Breast epithelium (tissue), 4 donors: ENCODE data around the gene TECR. TPM values are rescaled to one million over a fixed set of nuclear protein-coding genes. Genes with fewer than 3 reads are reported as not detected.

Experiments used
- DNase-seq, 2 donors: peaks; one replicate each; pipeline ENCODE4 v3.0.0-alpha.2; 2019; ENCODE audit warnings: low spot score in 2 of 2
- H3K27ac ChIP-seq, 2 donors: fragments of 200-600 bp; sonication (generic) in 1 of 2; one replicate each; pipeline ENCODE4 v1.5.1; 2016 to 2019; ENCODE audit warnings: mild to moderate bottlenecking in 1 of 2
- H3K27me3 ChIP-seq, 2 donors: fragments of 200-600 bp; sonication (generic) in 1 of 2; one replicate each; pipeline versions ENCODE4 v1.5.1 to v1.6.0; 2017 to 2019; ENCODE audit warnings: control low read depth in 1 of 2, mild to moderate bottlenecking in 1 of 2
- H3K36me3 ChIP-seq: fragments of 200-600 bp; one replicate; pipeline ENCODE4 v1.5.1; 2019
- H3K4me1 ChIP-seq, 2 donors: fragments of 200-600 bp; sonication (generic); one replicate each; pipeline ENCODE4 v1.5.1; 2016 to 2019; ENCODE audit warnings: control low read depth in 1 of 2
- H3K4me3 ChIP-seq, 3 donors: fragments of 200-600 bp; sonication (generic); 1 replicate in 2 of 3; 2 replicates in 1 of 3; pipeline ENCODE4 v1.5.1; 2016 to 2019; ENCODE audit warnings: mild to moderate bottlenecking in 3 of 3, moderate library complexity in 2 of 3
- H3K9me3 ChIP-seq, 2 donors: fragments of 200-600 bp; sonication (generic) in 1 of 2; one replicate each; pipeline ENCODE4 v1.5.1; 2016 to 2019; ENCODE audit warnings: control low read depth in 1 of 2
- POLR2A ChIP-seq: fragments of 450-650 bp; IDR thresholded peaks from one replicate; pipeline ENCODE4 v1.6.1; 2016; ENCODE audit warnings: antibody characterized with exemption, mild to moderate bottlenecking, moderate library complexity
- POLR2AphosphoS5 ChIP-seq, 3 donors: sonication (generic); formaldehyde crosslinking; IDR thresholded peaks; one replicate each; pipeline ENCODE4 v1.6.1; 2017; ENCODE audit warnings: antibody characterized with exemption in 3 of 3
- intact Hi-C: fragments of 100-400 bp; cut with DNase I; formaldehyde crosslinking; loops from one replicate; pipeline ENCODE4 v1.15.1; 2023; ENCODE audit warnings: low total_unique reads
- total RNA-seq, 3 donors: library from RNA; depleted of rRNA; stranded (reverse); fragments of >200 nt; gene quantifications; one replicate each; pipeline ENCODE4 v1.1.0, GENCODE V29; 2016
- TF ChIP-seq, protein P1 (sequence below), 3 donors: fragments of 450-650 bp; IDR thresholded peaks; one replicate each; pipeline ENCODE4 v1.5.1; 2016 to 2017; ENCODE audit warnings: antibody characterized with exemption in 3 of 3, mild to moderate bottlenecking in 3 of 3, moderate library complexity in 3 of 3

The TECR gene
- total RNA-seq, 3 donors from 2014 or later: 36.1 to 66.9 (median 43.4) TPM

DNA sequence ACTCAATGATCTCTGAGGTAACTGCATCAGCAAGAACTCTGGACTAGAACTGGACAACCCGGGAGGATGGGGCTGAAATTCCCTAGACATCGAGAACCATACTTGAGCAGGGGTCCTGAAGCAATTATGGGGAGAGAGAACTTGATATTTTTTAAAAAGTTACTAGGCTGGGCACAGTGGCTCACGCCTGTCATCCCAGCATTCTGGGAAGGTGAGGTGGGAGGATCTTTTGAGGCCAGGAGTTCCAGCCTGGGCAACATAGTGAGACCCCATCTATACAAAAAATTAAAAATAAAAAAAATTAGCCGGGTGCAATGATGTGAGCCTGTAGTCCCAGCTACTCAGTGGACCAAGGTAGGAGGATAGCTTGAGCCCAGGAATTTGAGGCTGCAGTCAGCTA is 8.9 kb upstream of the TECR start:
- H3K36me3 ChIP-seq: peaks cover 3% of the 10 kb centered on the region
- H3K9me3 ChIP-seq: no peaks in the 10 kb centered on the region
- intact Hi-C loops: no loop called here
- no peak overlapping the region for H3K4me3 ChIP-seq
- TF ChIP-seq POLR2AphosphoS5 (IDR thresholded peaks at IDR 0.05) (no peak), POLR2A (no peak)
- TF ChIP-seq, protein P1, sequence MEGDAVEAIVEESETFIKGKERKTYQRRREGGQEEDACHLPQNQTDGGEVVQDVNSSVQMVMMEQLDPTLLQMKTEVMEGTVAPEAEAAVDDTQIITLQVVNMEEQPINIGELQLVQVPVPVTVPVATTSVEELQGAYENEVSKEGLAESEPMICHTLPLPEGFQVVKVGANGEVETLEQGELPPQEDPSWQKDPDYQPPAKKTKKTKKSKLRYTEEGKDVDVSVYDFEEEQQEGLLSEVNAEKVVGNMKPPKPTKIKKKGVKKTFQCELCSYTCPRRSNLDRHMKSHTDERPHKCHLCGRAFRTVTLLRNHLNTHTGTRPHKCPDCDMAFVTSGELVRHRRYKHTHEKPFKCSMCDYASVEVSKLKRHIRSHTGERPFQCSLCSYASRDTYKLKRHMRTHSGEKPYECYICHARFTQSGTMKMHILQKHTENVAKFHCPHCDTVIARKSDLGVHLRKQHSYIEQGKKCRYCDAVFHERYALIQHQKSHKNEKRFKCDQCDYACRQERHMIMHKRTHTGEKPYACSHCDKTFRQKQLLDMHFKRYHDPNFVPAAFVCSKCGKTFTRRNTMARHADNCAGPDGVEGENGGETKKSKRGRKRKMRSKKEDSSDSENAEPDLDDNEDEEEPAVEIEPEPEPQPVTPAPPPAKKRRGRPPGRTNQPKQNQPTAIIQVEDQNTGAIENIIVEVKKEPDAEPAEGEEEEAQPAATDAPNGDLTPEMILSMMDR (IDR thresholded peaks at IDR 0.05): no peak
- DNase-seq: no peak
- H3K27me3 ChIP-seq: no peaks in the 10 kb centered on the region
- H3K4me1 ChIP-seq: peaks cover 7 to 15% of the 10 kb centered on the region in 2 donors
- peak overlapping the region; percentile 99 to 100 for H3K27ac ChIP-seq

- TF ChIP-seq POLR2A (no peak), POLR2AphosphoS5 (IDR thresholded peaks at IDR 0.05) (no peak)
- TF ChIP-seq, protein P1 (IDR thresholded peaks at IDR 0.05): no peak
- DNase-seq: peak in 1 of 2 donors; percentile 78
- Histone ChIP-seq H3K27me3 (no peaks in the 10 kb centered on the region), H3K4me1 (peaks cover 0 to 4% of the 10 kb centered on the region in 2 donors), H3K27ac (peak overlapping the region; percentile 79 to 83), H3K4me3 (no peak overlapping the region), H3K9me3 (no peaks in the 10 kb centered on the region), H3K36me3 (no peaks in the 10 kb centered on the region)
- intact Hi-C loops: no loop called here
Observed at GRCh38 chr19:14525729-14526128, 3.7 kb upstream of the TECR start.

GRCh38 chr19:14526423-14526822 is 3.0 kb upstream of the TECR start:
- TF ChIP-seq, protein P1 (IDR thresholded peaks at IDR 0.05): no peak
- TF ChIP-seq POLR2A: no peak
- TF ChIP-seq POLR2AphosphoS5 (IDR thresholded peaks at IDR 0.05): no peak

DNA sequence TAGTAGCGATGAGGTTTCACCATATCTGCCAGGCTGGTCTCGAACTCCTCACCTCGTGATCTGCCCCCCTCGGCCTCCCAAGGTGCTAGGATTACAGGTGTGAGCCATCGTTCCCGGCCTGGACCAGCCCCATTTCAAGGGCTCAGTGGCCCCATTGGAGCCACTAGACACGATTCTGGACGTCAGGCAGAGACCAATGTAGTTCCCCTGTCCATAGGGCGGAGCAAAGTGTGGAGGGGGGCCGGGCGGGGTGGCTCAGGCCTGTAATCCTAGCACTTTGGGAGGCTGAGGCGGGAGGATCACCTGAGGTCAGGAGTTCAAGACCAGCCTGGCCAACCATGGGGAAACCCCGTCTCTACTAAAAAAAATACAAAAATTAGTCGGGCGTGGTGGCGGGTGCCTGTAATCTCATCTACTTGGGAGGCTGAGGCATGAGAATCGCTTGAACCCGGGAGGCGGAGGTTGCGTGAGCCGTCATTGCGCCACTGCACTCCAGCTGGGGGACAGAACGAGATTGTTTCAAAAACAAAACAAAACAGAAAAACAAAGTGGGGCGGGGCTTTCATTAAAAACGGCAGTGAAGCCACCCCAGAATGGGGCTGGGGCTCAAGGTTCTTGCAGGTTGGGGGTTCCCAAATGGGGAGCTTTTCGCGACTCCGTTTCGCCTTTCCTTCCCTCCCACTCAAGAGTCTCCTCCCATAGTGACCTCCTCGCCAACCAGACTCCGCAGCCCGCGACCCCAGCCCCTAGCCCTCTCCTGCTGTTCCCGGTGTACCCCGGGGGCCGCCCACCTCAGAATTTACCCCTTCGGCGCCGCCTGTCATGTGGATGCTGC is 758 bp upstream of the TECR start:
- TF ChIP-seq POLR2A: no peak
- TF ChIP-seq POLR2AphosphoS5 (IDR thresholded peaks at IDR 0.05): no peak
- TF ChIP-seq, protein P1 (IDR thresholded peaks at IDR 0.05): no peak
- Histone ChIP-seq H3K27me3 (no peaks in the 10 kb centered on the region), H3K9me3 (no peaks in the 10 kb centered on the region), H3K27ac (peak overlapping the region; percentile 90 to 92), H3K4me1 (peaks cover 0 to 9% of the 10 kb centered on the region in 2 donors), H3K4me3 (peak overlapping the region; percentile 77 to 90 (median 80)), H3K36me3 (no peaks in the 10 kb centered on the region)
- peak in 1 of 2 donors; percentile 34 for DNase-seq
- intact Hi-C loops: no loop called here

More at GRCh38 chr19:14526423-14526822, 3.0 kb upstream of the TECR start:
- DNase-seq: no peak
- Histone ChIP-seq H3K27me3 (no peaks in the 10 kb centered on the region), H3K4me1 (peaks cover 0 to 9% of the 10 kb centered on the region in 2 donors), H3K27ac (peak overlapping the region; percentile 79 to 83), H3K4me3 (no peak overlapping the region), H3K36me3 (no peaks in the 10 kb centered on the region), H3K9me3 (no peaks in the 10 kb centered on the region)
- intact Hi-C loops: no loop called here

DNA sequence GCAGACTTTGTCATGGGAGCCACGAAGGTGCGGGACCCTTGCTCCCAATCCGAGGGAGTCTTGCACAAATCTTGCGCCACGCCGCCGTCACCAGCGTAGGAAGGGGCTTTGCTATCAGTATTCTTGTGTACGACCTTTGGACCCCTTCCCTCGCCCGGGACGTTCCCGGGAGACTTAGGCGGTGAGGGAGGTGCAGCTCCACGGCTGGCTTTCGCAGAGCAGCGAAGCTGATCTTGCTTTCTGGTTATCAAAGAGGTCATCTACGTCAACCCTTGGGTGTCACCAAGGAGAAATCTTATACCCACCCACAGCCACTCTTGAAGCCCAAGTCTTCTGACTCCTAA is 583 bp downstream of the TECR start:
- TF ChIP-seq, protein P1 (IDR thresholded peaks at IDR 0.05): no peak
- TF ChIP-seq POLR2A (no peak), POLR2AphosphoS5 (IDR thresholded peaks at IDR 0.05) (no peak)
- peak in 1 of 2 donors; percentile 44 for DNase-seq
- peaks cover 0 to 9% of the 10 kb centered on the region in 2 donors for H3K4me1 ChIP-seq
- intact Hi-C loops: no loop called here
- no peaks in the 10 kb centered on the region for H3K27me3 ChIP-seq
- H3K4me3 ChIP-seq: peak overlapping the region; percentile 77 to 90 (median 80)
- no peaks in the 10 kb centered on the region for H3K9me3 ChIP-seq
- peak overlapping the region; percentile 90 to 92 for H3K27ac ChIP-seq
- H3K36me3 ChIP-seq: no peaks in the 10 kb centered on the region
